H7 (cell line): ENCODE measurements around the gene RBM44. TPM values are rescaled to one million over a fixed set of nuclear protein-coding genes. Genes with fewer than 3 reads are reported as not detected.
"Not testable (repeated sequence)": the region's sequence is repeated elsewhere in the genome, so short reads cannot be mapped to it uniquely, and the experiment has no call there.

Experiments
- DNase-seq: peaks from one replicate; pipeline ENCODE4 v3.0.0; 2012
- H3K27me3 ChIP-seq: 2 replicates; pipeline ENCODE4 v1.6.0; 2011; ENCODE audit warnings: mild to moderate bottlenecking, low read length; ENCODE audit not compliant: control insufficient read depth, insufficient read depth
- H3K36me3 ChIP-seq: replicated peaks from 2 replicates; pipeline ENCODE4 v1.5.1; 2011; ENCODE audit warnings: low read length; ENCODE audit not compliant: control insufficient read depth, insufficient read depth
- H3K4me3 ChIP-seq: 2 replicates; pipeline ENCODE4 v1.5.1; 2011; ENCODE audit warnings: low read depth, mild to moderate bottlenecking, control low read depth, low read length, moderate library complexity; ENCODE audit not compliant: insufficient read depth
- total RNA-seq: library from RNA; depleted of rRNA; stranded (reverse); fragments of >200 nt; shearing (Covaris generic); gene quantifications from 2 replicates; pipeline ENCODE4 v1.2.3, GENCODE V29; 2014

Gene RBM44
- total RNA-seq, 1 experiment from 2014 or later = 0.94 TPM

- no peak for DNase-seq
- Histone ChIP-seq H3K36me3 (peaks cover 13% of the 10 kb centered on the region), H3K4me3 (no peak overlapping the region), H3K27me3 (no peaks in the 10 kb centered on the region)
Measured at GRCh38 chr2:237763812-237764211, 34.8 kb upstream of the RBM44 start.

GRCh38 chr2:237765122-237765521 lies 33.5 kb upstream of the RBM44 start:
- H3K4me3 ChIP-seq, DNase-seq, H3K27me3 ChIP-seq, H3K36me3 ChIP-seq: not testable (repeated sequence)

GRCh38 chr2:237765875-237766274 lies 32.7 kb upstream of the RBM44 start:
- DNase-seq = no peak
- H3K36me3 ChIP-seq = peaks cover 4% of the 10 kb centered on the region
- no peak overlapping the region for H3K4me3 ChIP-seq
- H3K27me3 ChIP-seq = no peaks in the 10 kb centered on the region

GRCh38 chr2:237766340-237766739 lies 32.2 kb upstream of the RBM44 start:
- peaks cover 4% of the 10 kb centered on the region for H3K36me3 ChIP-seq
- DNase-seq = no peak
- H3K27me3 ChIP-seq = no peaks in the 10 kb centered on the region
- H3K4me3 ChIP-seq = no peak overlapping the region

GRCh38 chr2:237772513-237772912 lies 26.1 kb upstream of the RBM44 start:
- peaks cover 4% of the 10 kb centered on the region for H3K36me3 ChIP-seq
- no peak for DNase-seq
- no peaks in the 10 kb centered on the region for H3K27me3 ChIP-seq
- no peak overlapping the region for H3K4me3 ChIP-seq

- no peak for DNase-seq
- no peaks in the 10 kb centered on the region for H3K27me3 ChIP-seq
- H3K36me3 ChIP-seq = peaks cover 6% of the 10 kb centered on the region
- H3K4me3 ChIP-seq = no peak overlapping the region
Measured at GRCh38 chr2:237773826-237774225, 24.8 kb upstream of the RBM44 start.

- Histone ChIP-seq H3K4me3 (no peak overlapping the region), H3K27me3 (no peaks in the 10 kb centered on the region), H3K36me3 (peaks cover 6% of the 10 kb centered on the region)
- peak; percentile 80 for DNase-seq
Measured at GRCh38 chr2:237774811-237775553, 23.6 kb upstream of the RBM44 start.

GRCh38 chr2:237779521-237779920 lies 19.1 kb upstream of the RBM44 start:
- Histone ChIP-seq H3K36me3 (peaks cover 9% of the 10 kb centered on the region), H3K4me3 (no peak overlapping the region), H3K27me3 (no peaks in the 10 kb centered on the region)
- no peak for DNase-seq

- Histone ChIP-seq H3K27me3 (no peaks in the 10 kb centered on the region), H3K36me3 (peaks cover 7% of the 10 kb centered on the region), H3K4me3 (no peak overlapping the region)
- no peak for DNase-seq
Measured at GRCh38 chr2:237782181-237782580, 16.4 kb upstream of the RBM44 start.

GRCh38 chr2:237783678-237784077 lies 14.9 kb upstream of the RBM44 start:
- H3K4me3 ChIP-seq, H3K27me3 ChIP-seq, DNase-seq, H3K36me3 ChIP-seq: not testable (repeated sequence)

GRCh38 chr2:237786936-237787335 lies 11.6 kb upstream of the RBM44 start:
- Histone ChIP-seq H3K4me3 (no peak overlapping the region), H3K36me3 (no peaks in the 10 kb centered on the region), H3K27me3 (no peaks in the 10 kb centered on the region)
- no peak for DNase-seq

GRCh38 chr2:237790353-237790752 lies 8.2 kb upstream of the RBM44 start:
- DNase-seq = no peak
- no peaks in the 10 kb centered on the region for H3K27me3 ChIP-seq
- H3K4me3 ChIP-seq = no peak overlapping the region
- H3K36me3 ChIP-seq = no peaks in the 10 kb centered on the region

GRCh38 chr2:237791977-237792727 lies 6.4 kb upstream of the RBM44 start:
- peak; percentile 70 for DNase-seq
- Histone ChIP-seq H3K36me3 (no peaks in the 10 kb centered on the region), H3K27me3 (no peaks in the 10 kb centered on the region), H3K4me3 (no peak overlapping the region)

GRCh38 chr2:237797253-237797652 lies 1.3 kb upstream of the RBM44 start:
- Histone ChIP-seq H3K4me3 (no peak overlapping the region), H3K27me3 (no peaks in the 10 kb centered on the region), H3K36me3 (no peaks in the 10 kb centered on the region)
- DNase-seq = no peak

GRCh38 chr2:237799060-237799428 lies 465 bp downstream of the RBM44 start:
- Histone ChIP-seq H3K36me3 (no peaks in the 10 kb centered on the region), H3K27me3 (no peaks in the 10 kb centered on the region), H3K4me3 (no peak overlapping the region)
- DNase-seq = no peak
